HepG2 (cell line): Measurements from ENCODE around the gene DNMT3A. TPM values are rescaled to one million over a fixed set of nuclear protein-coding genes. Genes with fewer than 3 reads are reported as not detected.

ENCODE experiments used
- ATAC-seq: fragments of 200-7000 bp; cut with Tn5 transposase; 3 replicates; pipeline ENCODE4 v1.9.1; 2020; ENCODE audit warnings: mild to moderate bottlenecking, moderate library complexity
- BruUV-seq: library from RNA; stranded (reverse); fragments of 400-500 nt; replicated peaks from 2 replicates; lab custom pipeline; 2021; lab: Mats Ljungman, UMichigan
- CTCF ChIA-PET: fragments of 300-600 bp; formaldehyde crosslinking; extraction: SDS; loops from one replicate; lab custom pipeline; 2021; ENCODE audit warnings: low total read pairs, inconsistent platforms, low intra/inter-chr PET ratio; lab: Yijun Ruan, JAX
- POLR2A ChIA-PET: fragments of 350-600 bp; sonication (Branson Sonifier 250); formaldehyde crosslinking; loops from one replicate; lab custom pipeline; 2020; ENCODE audit warnings: antibody characterized with exemption, inconsistent platforms; lab: Yijun Ruan, JAX
- DNase-seq: peaks from one replicate; pipeline ENCODE4 v3.0.0-alpha.2; 2015; ENCODE audit warnings: low spot score
- FAIRE-seq: peaks from 3 replicates; lab custom pipeline; 2011; peaks lifted over from hg19 to GRCh38; lab: Jason Lieb, UNC
- H2AFZ ChIP-seq: one replicate; pipeline ENCODE4 v1.6.1; 2011; ENCODE audit warnings: low read length, inconsistent platforms
- H3K27ac ChIP-seq: fragments of 300-600 bp; 3 replicates; pipeline ENCODE4 v1.8.0; 2011; ENCODE audit warnings: mixed run types, mild to moderate bottlenecking, mixed read lengths, low read length, inconsistent platforms; ENCODE audit not compliant: insufficient read depth; ENCODE audit errors: extremely low read length
- H3K27me3 ChIP-seq, 2 experiments: fragments of 200-600 bp in 1 of 2; 2 replicates in 1 of 2; 3 replicates in 1 of 2; pipeline versions ENCODE4 v1.6.0 to v1.8.0; 2011; ENCODE audit warnings: low read length in 2 of 2, mild to moderate bottlenecking in 2 of 2, moderate library complexity in 2 of 2, inconsistent platforms in 1 of 2; ENCODE audit not compliant: insufficient read depth in 2 of 2, control insufficient read depth in 1 of 2
- H3K36me3 ChIP-seq, 2 experiments: fragments of 200-600 bp in 1 of 2; replicated peaks in 1 of 2; 2 replicates in 1 of 2; 3 replicates in 1 of 2; pipeline versions ENCODE4 v1.5.1 to v1.8.0; 2011; ENCODE audit warnings: low read length in 2 of 2, inconsistent platforms in 1 of 2; ENCODE audit not compliant: insufficient read depth in 2 of 2, control insufficient read depth in 1 of 2
- H3K4me1 ChIP-seq: 2 replicates; pipeline ENCODE4 v1.5.1; 2012; ENCODE audit warnings: low read length, inconsistent platforms; ENCODE audit not compliant: insufficient read depth
- H3K4me2 ChIP-seq: 2 replicates; pipeline ENCODE4 v1.6.0; 2011; ENCODE audit warnings: low read depth, low read length, inconsistent platforms
- H3K4me3 ChIP-seq, 3 experiments: fragments of 200-600 bp in 1 of 3; sonication (generic), shearing (Covaris generic) in 1 of 3; replicated peaks in 1 of 3; 2 replicates each; pipeline ENCODE4 v1.5.1; 2011 to 2016; ENCODE audit warnings: low read length in 3 of 3, inconsistent platforms in 2 of 3, low read depth in 2 of 3, mild to moderate bottlenecking in 2 of 3, control low read depth in 1 of 3, mixed read lengths in 1 of 3; ENCODE audit not compliant: insufficient read depth in 1 of 3
- H3K79me2 ChIP-seq: one replicate; pipeline ENCODE4 v1.6.1; 2011; ENCODE audit warnings: low read length, inconsistent platforms; ENCODE audit not compliant: insufficient read depth
- H3K9ac ChIP-seq: 2 replicates; pipeline ENCODE4 v1.6.0; 2011; ENCODE audit warnings: mild to moderate bottlenecking, low read depth, low read length, inconsistent platforms; ENCODE audit not compliant: insufficient read depth
- H3K9me3 ChIP-seq: 2 replicates; pipeline ENCODE4 v1.5.1; 2012; ENCODE audit warnings: mild to moderate bottlenecking, low read length
- H4K20me1 ChIP-seq: 2 replicates; pipeline ENCODE4 v1.6.0; 2011; ENCODE audit warnings: inconsistent platforms, mild to moderate bottlenecking, low read length, moderate library complexity; ENCODE audit not compliant: insufficient read depth
- BCL3 ChIP-seq: sonication (generic); formaldehyde crosslinking; IDR thresholded peaks from 2 replicates; pipeline ENCODE4 v1.5.1; 2020; ENCODE audit warnings: mild to moderate bottlenecking, missing genetic modification reagents, moderate library complexity
- CEBPB ChIP-seq: IDR thresholded peaks from 2 replicates; pipeline ENCODE4 v1.6.1; 2011; ENCODE audit warnings: low read depth, low read length, improper control_type of control experiment, borderline replicate concordance
- HNRNPLL ChIP-seq: fragments of 200-400 bp; formaldehyde crosslinking; IDR thresholded peaks from 2 replicates; pipeline ENCODE4 v1.6.1; 2017; ENCODE audit warnings: mild to moderate bottlenecking, low read depth, low read length; ENCODE audit not compliant: poor library complexity, severe bottlenecking
- SSRP1 ChIP-seq: IDR thresholded peaks from 2 replicates; pipeline ENCODE4 v1.6.1; 2016; ENCODE audit warnings: control low read depth
- ZNF318 ChIP-seq: sonication (generic); formaldehyde crosslinking; IDR thresholded peaks from 2 replicates; pipeline ENCODE4 v1.4.0; 2020; ENCODE audit warnings: mild to moderate bottlenecking, missing genetic modification reagents
- ZNF629 ChIP-seq: sonication (generic); formaldehyde crosslinking; conservative IDR thresholded peaks from 2 replicates; pipeline ENCODE4 v1.5.0; 2020; ENCODE audit warnings: missing genetic modification reagents
- WGBS: methylation state at CpG from one replicate; pipeline ENCODE4 v1.1.6; 2017; ENCODE audit warnings: low lambda C conversion rate; 5-methylcytosine and 5-hydroxymethylcytosine counted together
- in situ Hi-C: cut with HindIII; loops from 2 replicates; pipeline ENCODE4 v1.10.0; 2017; ENCODE audit warnings: low pct_unique_long_range_greater_than_20kb; ENCODE audit not compliant: extremely low pct_ligation_motif_present
- intact Hi-C: fragments of 100-400 bp; cut with micrococcal nuclease; formaldehyde crosslinking; loops from one replicate; pipeline ENCODE4 v1.10.0; 2022; ENCODE audit not compliant: unreplicated experiment
- polyA plus RNA-seq, 8 experiments: library from polyadenylated mRNA; depleted of rRNA in 3 of 8; stranded (reverse) in 7 of 8; unstranded in 1 of 8; fragments of >200 nt; fragmentation: Illumina TruSeq in 4 of 8; extraction: Trizol in 4 of 8; gene quantifications; 2 replicates each; pipeline versions ENCODE4 v1.2.1 to v1.2.3, GENCODE V29; 2011 to 2016; ENCODE audit warnings: low read depth in 4 of 8, missing spikeins in 1 of 8, mixed read lengths in 1 of 8; ENCODE audit not compliant: insufficient read depth in 1 of 8
- total RNA-seq, 5 experiments: library from RNA; depleted of rRNA; stranded (reverse); fragments of >200 nt; fragmentation: Illumina TruSeq; extraction: Trizol; gene quantifications; 2 replicates each; pipeline ENCODE4 v1.2.3, GENCODE V29; 2016; ENCODE audit warnings: low read depth in 1 of 5

Gene DNMT3A
- total and polyA plus RNA-seq, 2 of the 13 experiments (the other 11 are each of a cell fraction or from before 2014, with no cell fraction given): 14.7 to 29.1 TPM

GRCh38 chr2:25302758-25303375, 38.9 kb downstream of the DNMT3A start:
- H3K27ac ChIP-seq: no peak overlapping the region
- peaks cover 10% of the 10 kb centered on the region; the same call in 1 of the 2 replicates for H3K4me1 ChIP-seq
- CTCF ChIA-PET: no interaction called here
- H3K4me2 ChIP-seq: no peak overlapping the region
- no TSS peak for BruUV-seq
- ATAC-seq (no peak), FAIRE-seq (no peak), DNase-seq (no peak)
- intact Hi-C loops: no loop called here
- H3K36me3 ChIP-seq: no peaks in the 10 kb centered on the region
- WGBS: 82% methylated on average over 9 of the region's 9 CpGs
- H3K9me3 ChIP-seq: no peaks in the 10 kb centered on the region
- no peaks in the 10 kb centered on the region for H3K79me2 ChIP-seq
- no peaks in the 10 kb centered on the region for H3K27me3 ChIP-seq
- no peak overlapping the region for H3K4me3 ChIP-seq
- no peak overlapping the region for H3K9ac ChIP-seq
- H4K20me1 ChIP-seq: no peaks in the 10 kb centered on the region
- POLR2A ChIA-PET: no interaction called here
- no peak overlapping the region for H2AFZ ChIP-seq
- in situ Hi-C loops: no loop called here
- TF ChIP-seq HNRNPLL: no peak
- TF ChIP-seq ZNF629 (CRISPR knock-in tag): peak; percentile 66

GRCh38 chr2:25301453-25302352, 40.0 kb downstream of the DNMT3A start:
- FAIRE-seq: no peak
- 0 out of 2 replicates have a peak, but pooled peaks have one; percentile 28 for TF ChIP-seq BCL3 (CRISPR knock-in tag)
- TF ChIP-seq CEBPB: peak; percentile 32
- TF ChIP-seq SSRP1 (CRISPR knock-in tag): no peak
- no peak for TF ChIP-seq ZNF318 (CRISPR knock-in tag)

More at GRCh38 chr2:25301453-25302352, 40.0 kb downstream of the DNMT3A start:
- intact Hi-C loops (no loop called here), in situ Hi-C loops (no loop called here)
- Histone ChIP-seq H3K9me3 (no peaks in the 10 kb centered on the region), H3K36me3 (no peaks in the 10 kb centered on the region), H2AFZ (no peak overlapping the region), H3K27ac (no peak overlapping the region), H3K27me3 (no peaks in the 10 kb centered on the region), H3K9ac (no peak overlapping the region), H3K4me2 (no peak overlapping the region), H3K79me2 (no peaks in the 10 kb centered on the region), H3K4me1 (peaks cover under 1% of the 10 kb centered on the region; the same call in 1 of the 2 replicates), H4K20me1 (no peaks in the 10 kb centered on the region), H3K4me3 (no peak overlapping the region)
- ChIA-PET POLR2A (no interaction called here), CTCF (no interaction called here)
- 48% methylated on average over 8 of the region's 8 CpGs for WGBS
- DNase-seq (no peak), ATAC-seq (no peak)
- no TSS peak for BruUV-seq
